Measurements from ENCODE around the gene KIAA0825. TPM values are rescaled to one million over a fixed set of nuclear protein-coding genes. Genes with fewer than 3 reads are reported as not detected.

KIAA0825 gene
- total and polyA plus RNA-seq, 2 of the 8 experiments (the other 6 are each of a cell fraction or from before 2014, with no cell fraction given) = 0.60 to 1.0 TPM

- Histone ChIP-seq H4K5ac (ENCODE audit: insufficient read length, low read depth, low read length) (no peak overlapping the region), H3K18ac (ENCODE audit: extremely low read depth, low read length) (no peak overlapping the region), H2BK5ac (ENCODE audit: low read depth, low read length) (no peak overlapping the region), H3K79me2 (ENCODE audit: control insufficient read depth in 1 of 2, insufficient read depth in 2 of 2, low read length in 2 of 2) (no peaks in the 10 kb centered on the region), H3K4me1 (replicated peaks in 1 of 4; ENCODE audit: control insufficient read depth in 3 of 4, insufficient read depth in 4 of 4, low read length in 3 of 4) (no peaks in the 10 kb centered on the region), H3K36me3 (ENCODE audit: control insufficient read depth in 2 of 4, insufficient read depth in 4 of 4, low read length in 3 of 4) (no peaks in the 10 kb centered on the region), H3K27ac (ENCODE audit: low read depth, low read length) (no peak overlapping the region), H3K23me2 (ENCODE audit: low read depth, low read length) (no peaks in the 10 kb centered on the region), H3K4me3 (ENCODE audit: extremely low read depth in 1 of 4, insufficient read depth in 2 of 4, low read depth in 3 of 4, low read length in 4 of 4) (no peak overlapping the region), H2BK12ac (ENCODE audit: low read depth, low read length) (no peak overlapping the region), H4K91ac (replicated peaks; ENCODE audit: insufficient read length, low read length) (no peak overlapping the region), H2AK5ac (ENCODE audit: low read depth, low read length) (no peak overlapping the region), H3K9me3 (ENCODE audit: insufficient read depth in 2 of 2, low read depth in 1 of 2, low read length in 1 of 2) (no peaks in the 10 kb centered on the region), H2BK20ac (ENCODE audit: low read length) (no peak overlapping the region), H3K9ac (replicated peaks in 1 of 4; ENCODE audit: extremely low read depth in 1 of 4, low read depth in 3 of 4, low read length in 3 of 4) (no peak overlapping the region), H3K14ac (ENCODE audit: insufficient read length) (no peak overlapping the region), H4K8ac (ENCODE audit: extremely low read depth, insufficient read depth, low read length) (no peak overlapping the region), H3K4ac (replicated peaks; ENCODE audit: insufficient read length, low read depth, low read length) (no peak overlapping the region), H3K56ac (replicated peaks; ENCODE audit: insufficient read length, low read depth, low read length) (no peak overlapping the region), H4K20me1 (replicated peaks in 1 of 2; ENCODE audit: control insufficient read depth in 1 of 2, insufficient read depth in 2 of 2, low read length in 2 of 2) (no peaks in the 10 kb centered on the region), H2BK120ac (replicated peaks; ENCODE audit: low read depth, low read length) (no peak overlapping the region), H3K23ac (ENCODE audit: insufficient read length) (no peak overlapping the region), H3K4me2 (ENCODE audit: insufficient read depth in 1 of 2, low read depth in 2 of 2, low read length in 2 of 2) (no peak overlapping the region), H3K79me1 (ENCODE audit: low read depth, low read length) (no peaks in the 10 kb centered on the region), H2BK15ac (ENCODE audit: low read length) (no peak overlapping the region), H3K27me3 (replicated peaks in 1 of 4; ENCODE audit: control insufficient read depth in 3 of 4, extremely low read depth in 1 of 4, insufficient read depth in 3 of 4, low read length in 3 of 4) (no peaks in the 10 kb centered on the region), H2AFZ (ENCODE audit: low read length) (no peak overlapping the region)
- TF ChIP-seq SP2 (IDR thresholded peaks at IDR 0.05; ENCODE audit: low read length) = no peak
- no peak for TF ChIP-seq RXRA (IDR thresholded peaks at IDR 0.05; ENCODE audit: insufficient read depth, low read depth, low read length)
- no peak for TF ChIP-seq MAX (IDR thresholded peaks at IDR 0.05)
- no peak for TF ChIP-seq BCL11A (IDR thresholded peaks at IDR 0.05; ENCODE audit: low read depth in 2 of 2, low read length in 2 of 2)
- ChIA-PET POLR2A (ENCODE audit: partially characterized antibody) (interaction anchor here (0.9 to 1.1 kb wide), 2 partner anchors 9 to 12 kb away, joined by 3 read pairs; no protein-coding TSS in a partner anchor), CTCF (ENCODE audit: partially characterized antibody) (no interaction called here)
- 100% methylated on average over 1 of the region's 1 CpG; no CpG with 5 or more reads in 1 of the 2 experiments for WGBS, 2 experiments (ENCODE audit: extremely low coverage in 1 of 2, insufficient coverage in 1 of 2, insufficient read length in 1 of 2, insufficient replicate concordance in 2 of 2, low coverage in 1 of 2, low lambda C conversion rate in 2 of 2, missing lambda C conversion rate in 1 of 2)
- no peak for FAIRE-seq
- DNase-seq (ENCODE audit: low read depth in 1 of 2, low spot score in 2 of 2) = no peak
These were observed 53.6 kb downstream of the KIAA0825 start for GRCh38 chr5:94564812-94565211.
